Testis (tissue), 2 donors: ENCODE measurements around the gene SLC2A5.

Source experiments
- POLR2A ChIP-seq: fragments of 450-650 bp; IDR thresholded peaks from one replicate; pipeline ENCODE4 v1.6.1; 2017; ENCODE audit warnings: antibody characterized with exemption, mild to moderate bottlenecking, moderate library complexity
- TF ChIP-seq, protein P1 (sequence below), 3 experiments: fragments of 450-650 bp in 2 of 3; fragments of 200-600 bp in 1 of 3; sonication (generic) in 1 of 3; IDR thresholded peaks; one replicate each; pipeline ENCODE4 v1.5.1; 2016 to 2019; ENCODE audit warnings: antibody characterized with exemption in 3 of 3, mild to moderate bottlenecking in 2 of 3, moderate library complexity in 1 of 3

DNA sequence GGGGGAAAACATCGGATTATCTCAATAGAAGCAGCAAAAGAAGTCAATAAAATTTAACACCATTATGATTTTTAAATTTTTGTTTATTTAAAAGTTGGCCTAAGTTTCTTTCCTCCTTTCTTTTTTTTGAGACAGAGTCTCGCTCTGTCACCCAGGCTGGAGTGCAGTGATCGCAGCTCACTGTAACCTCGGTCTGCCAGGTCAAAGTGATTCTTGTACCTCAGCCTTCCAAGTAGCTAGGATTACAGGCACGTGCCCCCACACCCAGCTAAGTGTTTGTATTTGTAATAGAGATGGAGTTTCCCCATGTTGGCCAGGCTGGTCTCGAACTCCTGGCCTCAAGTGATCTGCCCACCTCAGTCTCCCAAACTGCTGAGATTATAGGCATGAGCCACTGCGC is 20.9 kb downstream of the SLC2A5 start:
- TF ChIP-seq, protein P1, sequence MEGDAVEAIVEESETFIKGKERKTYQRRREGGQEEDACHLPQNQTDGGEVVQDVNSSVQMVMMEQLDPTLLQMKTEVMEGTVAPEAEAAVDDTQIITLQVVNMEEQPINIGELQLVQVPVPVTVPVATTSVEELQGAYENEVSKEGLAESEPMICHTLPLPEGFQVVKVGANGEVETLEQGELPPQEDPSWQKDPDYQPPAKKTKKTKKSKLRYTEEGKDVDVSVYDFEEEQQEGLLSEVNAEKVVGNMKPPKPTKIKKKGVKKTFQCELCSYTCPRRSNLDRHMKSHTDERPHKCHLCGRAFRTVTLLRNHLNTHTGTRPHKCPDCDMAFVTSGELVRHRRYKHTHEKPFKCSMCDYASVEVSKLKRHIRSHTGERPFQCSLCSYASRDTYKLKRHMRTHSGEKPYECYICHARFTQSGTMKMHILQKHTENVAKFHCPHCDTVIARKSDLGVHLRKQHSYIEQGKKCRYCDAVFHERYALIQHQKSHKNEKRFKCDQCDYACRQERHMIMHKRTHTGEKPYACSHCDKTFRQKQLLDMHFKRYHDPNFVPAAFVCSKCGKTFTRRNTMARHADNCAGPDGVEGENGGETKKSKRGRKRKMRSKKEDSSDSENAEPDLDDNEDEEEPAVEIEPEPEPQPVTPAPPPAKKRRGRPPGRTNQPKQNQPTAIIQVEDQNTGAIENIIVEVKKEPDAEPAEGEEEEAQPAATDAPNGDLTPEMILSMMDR (IDR thresholded peaks at IDR 0.05), result no peak
- TF ChIP-seq POLR2A, result no peak
